Psoas muscle (tissue), 8 donors: ENCODE data around the gene MCM5. TPM values are rescaled to one million over a fixed set of nuclear protein-coding genes. Genes with fewer than 3 reads are reported as not detected.

Experiments used
- ATAC-seq, 4 donors: fragments of 200-7000 bp; cut with Tn5 transposase; one replicate each; pipeline ENCODE4 v1.9.1; 2020; ENCODE audit warnings: moderate library complexity in 3 of 4, mild to moderate bottlenecking in 2 of 4
- DNase-seq, 2 donors: peaks; one replicate each; pipeline ENCODE4 v3.0.0-alpha.2; 2020
- H3K27ac ChIP-seq: fragments of 200-600 bp; one replicate; pipeline ENCODE4 v1.8.0; 2022
- H3K27me3 ChIP-seq, 3 donors: fragments of 200-600 bp in 1 of 3; one replicate each; pipeline versions ENCODE4 v1.6.1 to v1.8.0; 2013 to 2022; ENCODE audit warnings: low read length in 2 of 3, mild to moderate bottlenecking in 2 of 3, moderate library complexity in 1 of 3; ENCODE audit not compliant: insufficient read depth in 3 of 3
- H3K36me3 ChIP-seq, 2 donors: fragments of 200-600 bp in 1 of 2; one replicate each; pipeline versions ENCODE4 v1.6.1 to v1.8.0; 2013 to 2022; ENCODE audit warnings: low read depth in 1 of 2, mild to moderate bottlenecking in 1 of 2, moderate library complexity in 1 of 2; ENCODE audit not compliant: insufficient read depth in 1 of 2
- H3K4me1 ChIP-seq: fragments of 200-600 bp; one replicate; pipeline ENCODE4 v1.8.0; 2022
- H3K4me3 ChIP-seq: fragments of 200-600 bp; one replicate; pipeline ENCODE4 v1.8.0; 2022; ENCODE audit warnings: mild to moderate bottlenecking
- H3K9me3 ChIP-seq: fragments of 200-600 bp; one replicate; pipeline ENCODE4 v1.8.0; 2022
- CTCF ChIP-seq: fragments of 200-600 bp; IDR thresholded peaks from one replicate; pipeline ENCODE4 v1.8.0; 2022; ENCODE audit warnings: antibody characterized with exemption
- WGBS, 3 donors: extraction: QIAGEN DNeasy Blood & Tissue Kit; methylation state at CpG; one replicate each; pipeline versions ENCODE4 v1.1.6 to v1.1.7; 2013; 5-methylcytosine and 5-hydroxymethylcytosine counted together
- intact Hi-C, 2 donors: fragments of 100-400 bp; cut with DNase I; formaldehyde crosslinking; loops; one replicate each; pipeline versions ENCODE4 v1.11.0 to v1.14.2; 2022
- polyA plus RNA-seq, 3 donors: library from polyadenylated mRNA; stranded (reverse); fragments of 200-250 nt; gene quantifications; one replicate each; pipeline ENCODE4 v1.2.3, GENCODE V29; 2013
- total RNA-seq, 4 donors: library from RNA; stranded (reverse); fragmentation: NEBNext Ultra II Directional in 2 of 4; extraction: Animal tissue kit (Norgen Biotek cat#: 25700) in 2 of 4; gene quantifications; one replicate each; pipeline versions ENCODE4 v1.2.1 to v1.2.4, GENCODE V29; 2021 to 2023
- donor health status: healthy with polysubstance abuse.
- donor health status: DM: no; HTN: no; CAD: no; lungs with moderate emphysema.
- donor health status: Bipolar disorder and iron deficiency.
- donor health status: healthy.
- donor health status: DM: yes; HTN: yes; CAD: no.
- donor health status: DM: no; HTN: no; CAD: no.
- donor health status: DM: no; HTN: no; CAD: no.
- donor health status: DM: yes; HTN: yes; CAD: no.

The MCM5 gene
- total and polyA plus RNA-seq, 7 donors = 6.4 to 13.6 (median 9.1) TPM

DNA sequence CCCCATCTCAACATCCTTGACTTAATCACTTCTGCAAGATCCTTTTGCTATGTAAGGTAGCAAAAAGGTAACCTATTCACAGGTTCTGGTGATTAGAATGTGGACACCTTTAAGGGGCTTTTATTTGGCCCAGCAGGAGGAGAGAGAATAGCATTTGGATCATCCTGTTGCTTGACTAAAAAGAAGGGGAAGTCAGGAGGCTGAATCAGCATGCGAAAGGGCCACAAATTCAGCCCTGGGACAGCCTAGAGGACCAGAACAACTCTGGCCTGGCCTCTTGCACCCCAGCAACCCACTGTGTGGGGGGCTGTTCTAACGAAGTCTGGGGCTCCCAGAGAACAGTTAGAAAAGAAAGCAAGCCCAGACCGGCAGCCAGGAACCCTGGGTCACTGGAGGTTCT is 22.2 kb upstream of the MCM5 start:
- ATAC-seq = no peak
- H3K27ac ChIP-seq = peak overlapping the region; percentile 83
- H3K36me3 ChIP-seq = peaks cover 0 to under 1% of the 10 kb centered on the region in 2 donors
- TF ChIP-seq CTCF = no peak
- H3K27me3 ChIP-seq = no peaks in the 10 kb centered on the region
- DNase-seq = no peak
- no peaks in the 10 kb centered on the region for H3K9me3 ChIP-seq
- intact Hi-C loops = no loop called here
- WGBS, 3 donors = 84 to 94% (median 89%) methylated on average over 3 of the region's 3 CpGs
- no peak overlapping the region for H3K4me3 ChIP-seq
- H3K4me1 ChIP-seq = peaks cover 27% of the 10 kb centered on the region

DNA sequence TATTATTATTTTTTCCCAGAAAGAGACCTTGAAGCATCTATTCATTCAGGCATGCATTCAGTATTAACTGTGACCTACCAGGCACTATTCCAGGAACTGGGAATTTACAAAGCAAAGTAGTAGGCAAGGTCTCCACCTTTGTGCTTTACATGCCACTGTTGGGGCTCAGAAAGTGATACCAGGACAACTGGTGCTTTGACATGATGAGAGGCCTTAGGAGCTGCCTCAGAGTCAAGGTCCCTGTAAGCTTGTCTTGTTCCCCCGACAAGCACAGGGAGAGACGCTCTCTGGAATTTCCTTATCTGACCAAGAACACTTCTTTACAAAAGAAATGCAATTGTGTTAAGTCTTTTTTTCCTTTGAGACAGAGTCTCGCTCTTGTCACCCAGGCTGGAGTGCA is 21.3 kb upstream of the MCM5 start:
- TF ChIP-seq CTCF = no peak
- Histone ChIP-seq H3K36me3 (peaks cover 0 to 10% of the 10 kb centered on the region in 2 donors), H3K4me1 (peaks cover 35% of the 10 kb centered on the region), H3K4me3 (no peak overlapping the region), H3K9me3 (no peaks in the 10 kb centered on the region), H3K27me3 (no peaks in the 10 kb centered on the region), H3K27ac (peak overlapping the region; percentile 83)
- WGBS, 3 donors = 74 to 96% (median 88%) methylated on average over 3 of the region's 3 CpGs
- DNase-seq (no peak), ATAC-seq (no peak)
- intact Hi-C loops = no loop called here

DNA sequence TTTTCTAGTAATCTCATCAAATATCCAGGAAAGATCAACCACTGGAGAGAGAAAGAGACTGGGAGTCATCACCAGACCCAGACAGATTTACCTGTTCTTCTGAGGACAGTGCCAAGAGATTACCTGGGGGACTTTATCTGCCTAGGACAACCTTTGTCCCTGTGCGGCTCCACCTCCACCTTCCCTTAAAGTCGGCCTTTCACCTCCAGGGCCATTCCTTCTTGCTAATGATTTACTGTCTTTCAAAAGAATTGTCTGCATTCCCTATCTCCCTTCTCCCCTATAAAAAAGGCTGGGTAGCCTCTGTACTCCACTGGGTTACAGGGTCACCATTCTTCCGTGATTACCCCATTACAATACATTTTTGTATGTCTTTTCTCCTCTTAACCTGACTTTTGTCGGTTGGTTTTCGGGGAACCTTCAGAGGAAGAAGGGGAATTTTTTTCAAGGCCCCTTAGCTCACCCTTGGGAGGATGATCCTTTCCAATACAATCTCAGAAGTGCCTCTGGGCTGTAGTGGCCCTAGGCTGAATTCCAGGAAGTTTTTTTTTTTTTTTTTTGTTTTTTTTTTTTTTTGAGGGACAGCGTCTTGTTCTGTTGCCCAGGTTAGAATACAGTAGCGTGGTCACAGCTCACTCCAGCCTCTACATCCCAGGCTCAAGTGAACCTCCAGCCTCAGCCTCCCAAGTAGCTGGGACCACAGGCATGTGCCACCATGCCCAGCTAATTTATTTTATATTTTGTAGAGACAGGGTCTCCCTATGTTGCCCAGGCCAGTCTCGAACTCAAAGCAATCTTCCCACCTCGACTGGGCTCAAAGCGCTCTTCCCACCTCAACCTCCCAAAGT is 20.6 kb upstream of the MCM5 start:
- DNase-seq = no peak
- WGBS, 3 donors = 71 to 90% (median 86%) methylated on average over 10 of the region's 10 CpGs
- no peak for TF ChIP-seq CTCF
- no peak for ATAC-seq
- intact Hi-C loops = no loop called here
- Histone ChIP-seq H3K9me3 (no peaks in the 10 kb centered on the region), H3K4me1 (peaks cover 42% of the 10 kb centered on the region), H3K27ac (peak overlapping the region; percentile 80), H3K36me3 (peaks cover 0 to 17% of the 10 kb centered on the region in 2 donors), H3K27me3 (no peaks in the 10 kb centered on the region), H3K4me3 (no peak overlapping the region)

DNA sequence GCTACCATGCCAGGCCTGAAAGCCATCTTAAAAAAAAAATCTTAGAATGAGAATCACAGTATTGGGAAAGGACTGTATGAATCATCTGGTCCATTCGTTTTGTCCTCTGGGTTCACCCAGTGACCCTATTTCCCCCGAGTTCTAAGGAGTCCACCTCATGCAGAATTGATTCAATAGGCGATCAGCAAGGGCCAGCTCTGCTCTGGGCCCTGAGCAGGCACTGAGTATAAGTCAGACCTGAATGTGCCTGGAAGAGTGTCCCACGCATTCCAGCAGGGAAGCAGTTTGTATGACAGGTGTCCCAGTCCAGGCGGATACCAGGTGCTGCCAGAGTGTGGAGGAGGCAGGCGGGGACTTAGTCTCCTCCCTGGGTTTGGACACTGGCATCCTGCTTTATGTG is 19.9 kb upstream of the MCM5 start:
- Histone ChIP-seq H3K4me1 (peaks cover 48% of the 10 kb centered on the region), H3K36me3 (peaks cover 0 to 24% of the 10 kb centered on the region in 2 donors), H3K27me3 (no peaks in the 10 kb centered on the region), H3K4me3 (no peak overlapping the region), H3K9me3 (no peaks in the 10 kb centered on the region), H3K27ac (peak overlapping the region; percentile 80)
- WGBS, 3 donors = 77 to 86% (median 84%) methylated on average over 6 of the region's 6 CpGs
- ATAC-seq (peak in 3 of 4 donors; percentile 13 to 24 (median 21)), DNase-seq (no peak)
- intact Hi-C loops = no loop called here
- no peak for TF ChIP-seq CTCF
